GM12891 (cell line): ENCODE results near the gene ZNF148.

Source experiments
- DNase-seq: peaks from one replicate; pipeline ENCODE4 v3.0.0; 2011; ENCODE audit warnings: low spot score; ENCODE audit not compliant: insufficient read length
- FAIRE-seq: peaks from 2 replicates; lab custom pipeline; 2011; peaks lifted over from hg19 to GRCh38; lab: Jason Lieb, UNC
- PAX5 ChIP-seq: IDR thresholded peaks from 2 replicates; pipeline ENCODE4 v1.6.1; 2011; ENCODE audit warnings: low read length, moderate library complexity, mild to moderate bottlenecking; ENCODE audit not compliant: insufficient read depth, severe bottlenecking
- POLR2A ChIP-seq: IDR thresholded peaks from 2 replicates; pipeline ENCODE4 v1.6.1; 2011; ENCODE audit warnings: low read depth, low read length, control low read depth
- POLR2AphosphoS5 ChIP-seq: IDR thresholded peaks from 2 replicates; pipeline ENCODE4 v1.6.1; 2011; ENCODE audit warnings: low read depth, low read length, control low read depth
- POU2F2 ChIP-seq: IDR thresholded peaks from 2 replicates; pipeline ENCODE4 v1.6.1; 2011; ENCODE audit warnings: low read depth, mild to moderate bottlenecking, control low read depth, low read length, moderate library complexity
- SPI1 ChIP-seq: IDR thresholded peaks from 2 replicates; pipeline ENCODE4 v1.6.1; 2011; ENCODE audit warnings: low read depth, low read length, control low read depth
- TAF1 ChIP-seq: IDR thresholded peaks from 2 replicates; pipeline ENCODE4 v1.6.1; 2011; ENCODE audit warnings: low read depth, low read length, control low read depth

ZNF148 gene

DNA sequence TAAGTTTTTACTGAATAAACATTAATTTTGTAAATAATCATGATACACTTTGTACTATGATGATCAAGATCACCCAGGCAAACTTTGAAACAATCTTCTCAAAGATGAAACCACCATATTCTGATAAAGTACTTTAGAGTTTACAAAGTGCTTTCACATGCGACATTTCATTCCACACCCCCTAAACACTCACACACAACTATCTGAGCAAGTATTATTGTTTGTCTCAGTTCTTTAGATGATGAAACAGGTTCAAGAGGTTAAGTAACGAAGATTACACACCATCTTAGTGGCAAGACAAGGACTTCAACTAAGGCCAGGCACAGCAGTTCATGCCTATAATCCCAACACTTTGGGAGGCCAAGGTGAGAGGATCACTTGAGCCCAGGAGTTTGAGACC, 37.6 kb downstream of the ZNF148 start:
- TF ChIP-seq POLR2AphosphoS5 = no peak
- no peak for TF ChIP-seq POLR2A
- TF ChIP-seq POU2F2 = no peak
- no peak for TF ChIP-seq PAX5
- TF ChIP-seq SPI1 = no peak
- no peak for TF ChIP-seq TAF1
- FAIRE-seq (no peak), DNase-seq (no peak)

GRCh38 chr3:125334675-125335560, 40.2 kb downstream of the ZNF148 start:
- DNase-seq (no peak), FAIRE-seq (peak; percentile 48)
- no peak for TF ChIP-seq TAF1
- TF ChIP-seq POLR2A = no peak
- TF ChIP-seq POU2F2 = no peak
- no peak for TF ChIP-seq POLR2AphosphoS5

GRCh38 chr3:125332504-125332903, 42.6 kb downstream of the ZNF148 start:
- FAIRE-seq (no peak), DNase-seq (no peak)
- TF ChIP-seq POLR2A = no peak
- TF ChIP-seq PAX5 = no peak
- no peak for TF ChIP-seq POU2F2
- TF ChIP-seq SPI1 = no peak
- TF ChIP-seq POLR2AphosphoS5 = no peak
- TF ChIP-seq TAF1 = no peak

DNA sequence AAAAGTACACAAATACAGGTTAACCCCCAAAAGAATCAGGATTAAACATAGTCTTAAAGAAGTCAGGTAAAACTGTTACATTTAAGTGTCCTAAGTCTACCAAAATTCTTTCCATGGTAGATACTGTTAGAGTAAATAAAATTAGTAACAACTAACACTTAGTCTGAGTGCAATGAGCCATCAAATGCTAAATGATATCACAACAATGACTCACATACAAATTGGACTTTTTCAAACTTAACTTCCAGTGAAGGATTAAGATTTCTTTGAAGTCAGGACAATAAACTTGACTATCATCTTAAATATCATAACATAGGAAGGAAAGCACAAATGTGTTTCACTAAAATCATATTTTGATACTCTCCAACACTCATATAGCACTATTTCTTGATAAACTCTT, 43.9 kb downstream of the ZNF148 start:
- DNase-seq (no peak), FAIRE-seq (peak; percentile 54)
- TF ChIP-seq SPI1 = no peak
- no peak for TF ChIP-seq POLR2AphosphoS5
- TF ChIP-seq TAF1 = no peak
- no peak for TF ChIP-seq POU2F2
- no peak for TF ChIP-seq PAX5
- TF ChIP-seq POLR2A = no peak

DNA sequence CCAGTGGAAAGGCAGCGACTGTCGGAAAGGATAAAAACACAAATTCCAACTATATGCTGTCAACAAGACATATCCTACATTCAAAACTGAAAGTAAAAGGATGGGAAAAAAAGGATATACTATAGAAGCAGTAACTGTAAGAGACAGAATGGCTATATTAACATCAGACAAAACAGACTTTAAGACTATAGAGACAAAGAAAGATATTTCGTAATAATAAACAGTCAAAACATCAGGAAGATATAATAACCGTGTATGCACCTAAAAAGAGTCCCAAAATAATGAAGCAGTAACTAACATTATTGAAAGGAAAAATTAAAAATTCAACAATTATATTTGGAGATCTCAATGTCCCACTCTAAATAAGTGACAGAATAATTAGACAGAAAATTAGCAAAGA, 48.2 kb downstream of the ZNF148 start:
- no peak for DNase-seq
- TF ChIP-seq POLR2AphosphoS5 (no peak), PAX5 (no peak), TAF1 (no peak), SPI1 (no peak), POU2F2 (no peak), POLR2A (no peak)
- FAIRE-seq = no peak

DNA sequence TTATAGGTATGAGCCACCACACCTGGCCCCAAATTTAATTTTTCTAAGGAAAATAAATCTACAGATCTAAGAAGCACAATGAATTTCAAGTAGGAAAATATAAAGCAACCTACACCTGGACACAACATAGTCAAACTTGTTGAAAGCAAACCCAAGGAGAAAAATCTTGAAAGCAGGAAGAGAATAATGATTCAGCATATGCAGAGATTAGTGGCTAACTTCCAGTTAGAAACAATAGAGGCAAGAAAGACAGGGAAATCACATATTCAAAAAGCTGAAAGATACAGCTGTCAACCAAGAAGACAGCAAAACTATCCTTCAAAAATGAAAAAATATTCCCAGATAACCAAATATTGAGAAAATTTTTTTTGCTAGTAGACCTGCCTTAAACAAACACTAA, 49.4 kb downstream of the ZNF148 start:
- TF ChIP-seq PAX5 = no peak
- TF ChIP-seq SPI1 = no peak
- no peak for TF ChIP-seq POLR2A
- no peak for TF ChIP-seq POU2F2
- TF ChIP-seq POLR2AphosphoS5 = no peak
- TF ChIP-seq TAF1 = no peak
- no peak for FAIRE-seq
- no peak for DNase-seq

GRCh38 chr3:125324341-125324740, 50.8 kb downstream of the ZNF148 start:
- DNase-seq (no peak), FAIRE-seq (no peak)
- TF ChIP-seq POLR2A (no peak), TAF1 (no peak), POU2F2 (no peak), POLR2AphosphoS5 (no peak), PAX5 (no peak), SPI1 (no peak)

GRCh38 chr3:125322917-125323316, 52.2 kb downstream of the ZNF148 start:
- DNase-seq (no peak), FAIRE-seq (no peak)
- no peak for TF ChIP-seq POLR2AphosphoS5
- no peak for TF ChIP-seq SPI1
- TF ChIP-seq POU2F2 = no peak
- no peak for TF ChIP-seq TAF1
- TF ChIP-seq POLR2A = no peak
- TF ChIP-seq PAX5 = no peak

DNA sequence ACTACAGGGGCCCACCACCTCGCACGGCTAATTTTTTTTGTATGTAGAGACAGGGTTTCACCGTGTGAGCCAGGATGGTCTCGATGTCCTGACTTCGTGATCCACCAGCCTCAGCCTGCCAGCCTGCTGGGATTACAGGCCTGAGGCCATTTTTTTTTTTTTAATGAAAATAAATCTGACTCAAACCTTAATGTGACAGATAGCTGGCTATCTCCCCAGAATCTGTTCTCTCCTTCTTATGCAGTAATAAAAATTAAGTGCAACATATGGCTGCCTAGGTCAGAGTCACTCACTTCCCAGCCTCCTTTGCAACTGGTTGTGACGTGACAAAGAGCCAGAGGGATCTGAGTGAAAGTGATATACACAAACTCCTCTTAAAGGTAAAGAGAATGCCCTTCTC, 53.0 kb downstream of the ZNF148 start:
- DNase-seq = no peak
- no peak for FAIRE-seq

More for the DNA sequence above, 53.0 kb downstream of the ZNF148 start:
- TF ChIP-seq PAX5 (no peak), POU2F2 (no peak), TAF1 (no peak), SPI1 (no peak), POLR2A (no peak), POLR2AphosphoS5 (no peak)
